HEK293 (cell line): Measurements from ENCODE around the gene FBXO28.

Source experiments
- CTCF ChIA-PET: fragments of 350-600 bp; formaldehyde crosslinking; extraction: SDS; loops from one replicate; lab custom pipeline; 2021; ENCODE audit warnings: antibody characterized with exemption; lab: Yijun Ruan, JAX
- POLR2A ChIA-PET: fragments of 300-600 bp; formaldehyde crosslinking; extraction: SDS; loops from one replicate; lab custom pipeline; 2020; ENCODE audit warnings: antibody characterized with exemption, inconsistent platforms; lab: Yijun Ruan, JAX
- H3K27ac ChIP-seq: fragments of 200-500 bp; sonication (Bioruptor generic); 2 replicates; pipeline ENCODE4 v1.5.1; 2014; ENCODE audit warnings: low read depth, low read length, control low read depth, inconsistent platforms; ENCODE audit errors: extremely low read depth
- H3K36me3 ChIP-seq, 2 experiments: fragments of 200-500 bp in 1 of 2; sonication (Bioruptor generic) in 1 of 2; 1 replicate in 1 of 2; 2 replicates in 1 of 2; pipeline ENCODE4 v1.5.1; 2014 to 2017; ENCODE audit warnings: inconsistent platforms in 2 of 2, low read length in 2 of 2; ENCODE audit not compliant: control insufficient read depth in 2 of 2, insufficient read depth in 1 of 2
- H3K4me1 ChIP-seq: fragments of 200-500 bp; sonication (Bioruptor generic); 2 replicates; pipeline ENCODE4 v1.5.1; 2014; ENCODE audit warnings: mild to moderate bottlenecking, low read length, inconsistent platforms; ENCODE audit not compliant: control insufficient read depth, insufficient read depth
- H3K4me3 ChIP-seq: 2 replicates; pipeline ENCODE4 v1.5.1; 2011; ENCODE audit warnings: low read depth, mild to moderate bottlenecking, control low read depth, low read length, moderate library complexity
- H3K9me3 ChIP-seq: fragments of 200-500 bp; sonication (Bioruptor generic); 2 replicates; pipeline ENCODE4 v1.5.1; 2014; ENCODE audit warnings: low read depth, low read length, inconsistent platforms; ENCODE audit not compliant: control insufficient read depth, insufficient read depth
- GLI4 ChIP-seq: fragments of 450-650 bp; formaldehyde crosslinking; IDR thresholded peaks from 2 replicates; pipeline ENCODE4 v1.5.1; 2016; ENCODE audit warnings: missing biosample characterization, missing genetic modification characterization
- HOXA7 ChIP-seq: sonication (generic); formaldehyde crosslinking; IDR thresholded peaks from 2 replicates; pipeline ENCODE4 v1.8.1; 2022; ENCODE audit warnings: missing genetic modification reagents, borderline replicate concordance
- KLF7 ChIP-seq: fragments of 450-650 bp; formaldehyde crosslinking; IDR thresholded peaks from 2 replicates; pipeline ENCODE4 v1.5.1; 2016; ENCODE audit warnings: missing biosample characterization, missing genetic modification characterization, borderline replicate concordance
- KLF8 ChIP-seq: fragments of 450-650 bp; formaldehyde crosslinking; IDR thresholded peaks from 2 replicates; pipeline ENCODE4 v1.5.1; 2016; ENCODE audit warnings: missing biosample characterization, missing genetic modification characterization
- PATZ1 ChIP-seq: fragments of 450-650 bp; formaldehyde crosslinking; IDR thresholded peaks from 2 replicates; pipeline ENCODE4 v1.5.1; 2016; ENCODE audit warnings: missing biosample characterization, missing genetic modification characterization
- SP3 ChIP-seq: fragments of 450-650 bp; formaldehyde crosslinking; IDR thresholded peaks from 2 replicates; pipeline ENCODE4 v1.5.1; 2016; ENCODE audit warnings: missing biosample characterization, missing genetic modification characterization
- ZBTB1 ChIP-seq: fragments of 450-650 bp; formaldehyde crosslinking; IDR thresholded peaks from 2 replicates; pipeline ENCODE4 v1.5.1; 2016; ENCODE audit warnings: missing biosample characterization, missing genetic modification characterization
- ZIC2 ChIP-seq: fragments of 450-650 bp; formaldehyde crosslinking; IDR thresholded peaks from 2 replicates; pipeline ENCODE4 v1.5.1; 2016; ENCODE audit warnings: missing biosample characterization, missing genetic modification characterization
- ZNF112 ChIP-seq: fragments of 450-650 bp; formaldehyde crosslinking; IDR thresholded peaks from 2 replicates; pipeline ENCODE4 v1.5.0; 2017; ENCODE audit warnings: missing biosample characterization, missing genetic modification characterization
- ZNF133 ChIP-seq: fragments of 450-650 bp; formaldehyde crosslinking; IDR thresholded peaks from 2 replicates; pipeline ENCODE4 v1.5.1; 2016; ENCODE audit warnings: missing biosample characterization, missing genetic modification characterization
- ZNF174 ChIP-seq: fragments of 450-650 bp; formaldehyde crosslinking; IDR thresholded peaks from 2 replicates; pipeline ENCODE4 v1.5.0; 2017; ENCODE audit warnings: missing biosample characterization, mild to moderate bottlenecking, missing genetic modification characterization
- ZNF184 ChIP-seq: fragments of 450-650 bp; IDR thresholded peaks from 2 replicates; pipeline ENCODE4 v1.5.1; 2018; ENCODE audit warnings: missing biosample characterization, mild to moderate bottlenecking, missing genetic modification characterization
- ZNF214 ChIP-seq: fragments of 450-650 bp; formaldehyde crosslinking; IDR thresholded peaks from 2 replicates; pipeline ENCODE4 v1.5.1; 2017; ENCODE audit warnings: missing biosample characterization, mild to moderate bottlenecking, missing genetic modification characterization, borderline replicate concordance
- ZNF24 ChIP-seq: fragments of 450-650 bp; formaldehyde crosslinking; IDR thresholded peaks from 2 replicates; pipeline ENCODE4 v1.5.1; 2016; ENCODE audit warnings: missing biosample characterization, missing genetic modification characterization
- ZNF341 ChIP-seq: fragments of 450-650 bp; formaldehyde crosslinking; IDR thresholded peaks from 2 replicates; pipeline ENCODE4; 2016; ENCODE audit warnings: low read depth, missing biosample characterization, missing genetic modification characterization
- ZNF354C ChIP-seq: fragments of 450-650 bp; formaldehyde crosslinking; IDR thresholded peaks from 2 replicates; pipeline ENCODE4 v1.5.1; 2016; ENCODE audit warnings: missing biosample characterization, missing genetic modification characterization, low read depth, borderline replicate concordance
- ZNF510 ChIP-seq: fragments of 450-650 bp; formaldehyde crosslinking; IDR thresholded peaks from 2 replicates; pipeline ENCODE4 v1.5.1; 2018; ENCODE audit warnings: mild to moderate bottlenecking, missing genetic modification characterization, missing biosample characterization; ENCODE audit not compliant: insufficient replicate concordance
- ZNF544 ChIP-seq: fragments of 450-650 bp; formaldehyde crosslinking; IDR thresholded peaks from 2 replicates; pipeline ENCODE4 v1.5.0; 2017; ENCODE audit warnings: missing biosample characterization, missing genetic modification characterization
- ZNF548 ChIP-seq: fragments of 450-650 bp; formaldehyde crosslinking; IDR thresholded peaks from 2 replicates; pipeline ENCODE4 v1.5.1; 2016; ENCODE audit warnings: missing biosample characterization, missing genetic modification characterization
- ZNF560 ChIP-seq: fragments of 450-650 bp; formaldehyde crosslinking; IDR thresholded peaks from 2 replicates; pipeline ENCODE4 v1.5.1; 2017; ENCODE audit warnings: missing biosample characterization, missing genetic modification characterization, borderline replicate concordance
- ZNF561 ChIP-seq: fragments of 450-650 bp; IDR thresholded peaks from 2 replicates; pipeline ENCODE4 v1.5.1; 2018; ENCODE audit warnings: missing biosample characterization, missing genetic modification characterization, borderline replicate concordance
- ZNF621 ChIP-seq: fragments of 450-650 bp; formaldehyde crosslinking; IDR thresholded peaks from 2 replicates; pipeline ENCODE4 v1.5.1; 2017; ENCODE audit warnings: missing biosample characterization, missing genetic modification characterization
- ZNF664 ChIP-seq: fragments of 450-650 bp; formaldehyde crosslinking; IDR thresholded peaks from 2 replicates; pipeline ENCODE4 v1.5.1; 2016; ENCODE audit warnings: missing biosample characterization, missing genetic modification characterization
- ZNF677 ChIP-seq: fragments of 450-650 bp; IDR thresholded peaks from 2 replicates; pipeline ENCODE4 v1.5.0; 2018; ENCODE audit warnings: missing biosample characterization, mild to moderate bottlenecking, missing genetic modification characterization, moderate library complexity
- ZNF747 ChIP-seq: fragments of 450-650 bp; formaldehyde crosslinking; IDR thresholded peaks from 2 replicates; pipeline ENCODE4 v1.5.1; 2016; ENCODE audit warnings: missing biosample characterization, missing genetic modification characterization
- ZNF768 ChIP-seq: fragments of 450-650 bp; formaldehyde crosslinking; IDR thresholded peaks from 2 replicates; pipeline ENCODE4 v1.5.1; 2018; ENCODE audit warnings: missing biosample characterization, mild to moderate bottlenecking, missing genetic modification characterization
- ZNF785 ChIP-seq: fragments of 450-650 bp; formaldehyde crosslinking; IDR thresholded peaks from 2 replicates; pipeline ENCODE4 v1.5.1; 2016; ENCODE audit warnings: missing biosample characterization, missing genetic modification characterization
- ZNF792 ChIP-seq: fragments of 450-650 bp; formaldehyde crosslinking; IDR thresholded peaks from 2 replicates; pipeline ENCODE4 v1.5.1; 2016; ENCODE audit warnings: missing biosample characterization, missing genetic modification characterization
- TF ChIP-seq, protein P1 (sequence below): fragments of 450-650 bp; formaldehyde crosslinking; conservative IDR thresholded peaks from 2 replicates; pipeline ENCODE4 v1.5.1; 2016; ENCODE audit warnings: low read depth, missing biosample characterization, missing genetic modification characterization
- TF ChIP-seq, protein P2 (sequence below): fragments of 450-650 bp; formaldehyde crosslinking; optimal IDR thresholded peaks from 2 replicates; pipeline ENCODE3; 2016; ENCODE audit warnings: missing biosample characterization, mild to moderate bottlenecking, missing genetic modification characterization
- TF ChIP-seq, protein P3 (sequence below): fragments of 450-650 bp; formaldehyde crosslinking; IDR thresholded peaks from 2 replicates; pipeline ENCODE4 v1.5.1; 2016; ENCODE audit warnings: missing biosample characterization, missing genetic modification characterization, borderline replicate concordance

Gene FBXO28

DNA sequence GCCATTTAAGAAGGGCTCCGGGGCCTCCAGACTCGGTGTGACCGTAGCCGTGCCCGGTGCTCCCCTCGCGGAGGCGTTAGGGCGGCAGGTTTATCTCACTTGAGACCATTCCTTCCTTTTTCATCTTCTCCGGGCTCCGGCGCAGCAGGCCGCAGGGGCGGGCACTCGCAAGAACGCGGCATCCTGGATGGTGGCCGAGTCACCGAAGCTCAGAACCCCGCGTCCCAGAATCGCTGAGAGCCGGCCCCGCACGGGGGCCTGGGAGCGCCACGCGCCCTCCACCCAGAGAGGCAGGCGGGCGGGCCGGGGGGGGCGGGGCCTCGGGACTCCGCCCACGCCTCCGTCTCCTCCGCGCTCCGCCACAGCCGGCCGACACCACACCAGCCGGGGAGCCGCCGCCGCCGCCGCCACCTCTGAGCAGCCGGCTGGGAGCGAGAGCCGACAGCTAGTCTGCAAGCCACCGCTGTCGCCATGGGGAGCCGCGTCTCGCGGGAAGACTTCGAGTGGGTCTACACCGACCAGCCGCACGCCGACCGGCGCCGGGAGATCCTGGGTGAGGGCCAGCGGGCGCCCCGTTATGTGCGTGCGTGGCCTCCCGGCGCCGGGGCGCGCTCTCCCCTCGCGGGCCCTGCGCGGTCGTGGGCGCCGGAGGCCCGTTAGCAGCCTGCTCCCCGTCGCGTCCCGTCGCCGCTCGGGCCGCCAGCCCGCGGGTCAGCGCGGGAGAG lies 69.1 kb downstream of the FBXO28 start, which contains the start of gene DEGS1:
DEGS1 (plus strand) TSS at position 375 of the 725 bp plus-strand sequence; CDS start at position 472, 97 bp downstream.
- Histone ChIP-seq H3K4me1 (peaks cover 3% of the 10 kb centered on the region; the same call in 1 of the 2 replicates), H3K9me3 (no peaks in the 10 kb centered on the region), H3K36me3 (peaks cover 25 to 32% of the 10 kb centered on the region in 2 experiments), H3K27ac (peak within 1 kb of the TSS; percentile 99), H3K4me3 (peak within 1 kb of the TSS; percentile 72)
- CTCF ChIA-PET, result interaction anchor here (0.7 to 1.1 kb wide), 6 partner anchors 10 to 151 kb away, joined by 3 to 6 read pairs (median 4); no protein-coding TSS in a partner anchor
- POLR2A ChIA-PET, result interaction anchor here (0.5 to 4.0 kb wide), 33 partner anchors 10 to 370 kb away, joined by 3 to 40 read pairs (median 4); partner anchors contain the start of genes CNIH4 and NVL
- TF ChIP-seq KLF8 (peak; percentile 90), ZNF560 (0 out of 2 replicates have a peak, but pooled peaks have one; percentile 55), ZNF184 (tag by site-specific recombination) (0 out of 2 replicates have a peak, but pooled peaks have one; percentile 56), GLI4 (tag by site-specific recombination) (no peak), ZNF792 (tag by site-specific recombination) (no peak), ZNF548 (tag by site-specific recombination) (no peak), HOXA7 (CRISPR knock-in tag) (no peak), ZNF544 (tag by site-specific recombination) (no peak), ZNF354C (tag by site-specific recombination) (no peak), ZNF112 (tag by site-specific recombination) (no peak), ZIC2 (peak; percentile 54), ZNF174 (tag by site-specific recombination) (no peak), ZNF510 (tag by site-specific recombination) (no peak), ZNF785 (no peak), KLF7 (tag by site-specific recombination) (no peak), ZNF621 (tag by site-specific recombination) (no peak), ZNF768 (tag by site-specific recombination) (no peak), ZNF561 (tag by site-specific recombination) (peak; percentile 64; the same call in 1 of the 2 replicates), ZNF664 (tag by site-specific recombination) (no peak), ZNF747 (tag by site-specific recombination) (no peak), ZNF133 (tag by site-specific recombination) (no peak), SP3 (tag by site-specific recombination) (peak; percentile 78), ZBTB1 (no peak), ZNF677 (tag by site-specific recombination) (0 out of 2 replicates have a peak, but pooled peaks have one; percentile 46), PATZ1 (tag by site-specific recombination) (peak; percentile 98), ZNF24 (peak; percentile 83; the same call in 1 of the 2 replicates), ZNF214 (tag by site-specific recombination) (no peak), ZNF341 (tag by site-specific recombination) (peak; percentile 81)
- TF ChIP-seq, protein P1, sequence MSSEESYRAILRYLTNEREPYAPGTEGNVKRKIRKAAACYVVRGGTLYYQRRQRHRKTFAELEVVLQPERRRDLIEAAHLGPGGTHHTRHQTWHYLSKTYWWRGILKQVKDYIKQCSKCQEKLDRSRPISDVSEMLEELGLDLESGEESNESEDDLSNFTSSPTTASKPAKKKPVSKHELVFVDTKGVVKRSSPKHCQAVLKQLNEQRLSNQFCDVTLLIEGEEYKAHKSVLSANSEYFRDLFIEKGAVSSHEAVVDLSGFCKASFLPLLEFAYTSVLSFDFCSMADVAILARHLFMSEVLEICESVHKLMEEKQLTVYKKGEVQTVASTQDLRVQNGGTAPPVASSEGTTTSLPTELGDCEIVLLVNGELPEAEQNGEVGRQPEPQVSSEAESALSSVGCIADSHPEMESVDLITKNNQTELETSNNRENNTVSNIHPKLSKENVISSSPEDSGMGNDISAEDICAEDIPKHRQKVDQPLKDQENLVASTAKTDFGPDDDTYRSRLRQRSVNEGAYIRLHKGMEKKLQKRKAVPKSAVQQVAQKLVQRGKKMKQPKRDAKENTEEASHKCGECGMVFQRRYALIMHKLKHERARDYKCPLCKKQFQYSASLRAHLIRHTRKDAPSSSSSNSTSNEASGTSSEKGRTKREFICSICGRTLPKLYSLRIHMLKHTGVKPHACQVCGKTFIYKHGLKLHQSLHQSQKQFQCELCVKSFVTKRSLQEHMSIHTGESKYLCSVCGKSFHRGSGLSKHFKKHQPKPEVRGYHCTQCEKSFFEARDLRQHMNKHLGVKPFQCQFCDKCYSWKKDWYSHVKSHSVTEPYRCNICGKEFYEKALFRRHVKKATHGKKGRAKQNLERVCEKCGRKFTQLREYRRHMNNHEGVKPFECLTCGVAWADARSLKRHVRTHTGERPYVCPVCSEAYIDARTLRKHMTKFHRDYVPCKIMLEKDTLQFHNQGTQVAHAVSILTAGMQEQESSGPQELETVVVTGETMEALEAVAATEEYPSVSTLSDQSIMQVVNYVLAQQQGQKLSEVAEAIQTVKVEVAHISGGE (tag by site-specific recombination), result no peak; the same call in 1 of the 2 replicates
- TF ChIP-seq, protein P2, sequence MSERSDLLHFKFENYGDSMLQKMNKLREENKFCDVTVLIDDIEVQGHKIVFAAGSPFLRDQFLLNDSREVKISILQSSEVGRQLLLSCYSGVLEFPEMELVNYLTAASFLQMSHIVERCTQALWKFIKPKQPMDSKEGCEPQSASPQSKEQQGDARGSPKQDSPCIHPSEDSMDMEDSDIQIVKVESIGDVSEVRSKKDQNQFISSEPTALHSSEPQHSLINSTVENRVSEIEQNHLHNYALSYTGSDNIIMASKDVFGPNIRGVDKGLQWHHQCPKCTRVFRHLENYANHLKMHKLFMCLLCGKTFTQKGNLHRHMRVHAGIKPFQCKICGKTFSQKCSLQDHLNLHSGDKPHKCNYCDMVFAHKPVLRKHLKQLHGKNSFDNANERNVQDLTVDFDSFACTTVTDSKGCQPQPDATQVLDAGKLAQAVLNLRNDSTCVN (tag by site-specific recombination), result peak; percentile 93
- TF ChIP-seq, protein P3, sequence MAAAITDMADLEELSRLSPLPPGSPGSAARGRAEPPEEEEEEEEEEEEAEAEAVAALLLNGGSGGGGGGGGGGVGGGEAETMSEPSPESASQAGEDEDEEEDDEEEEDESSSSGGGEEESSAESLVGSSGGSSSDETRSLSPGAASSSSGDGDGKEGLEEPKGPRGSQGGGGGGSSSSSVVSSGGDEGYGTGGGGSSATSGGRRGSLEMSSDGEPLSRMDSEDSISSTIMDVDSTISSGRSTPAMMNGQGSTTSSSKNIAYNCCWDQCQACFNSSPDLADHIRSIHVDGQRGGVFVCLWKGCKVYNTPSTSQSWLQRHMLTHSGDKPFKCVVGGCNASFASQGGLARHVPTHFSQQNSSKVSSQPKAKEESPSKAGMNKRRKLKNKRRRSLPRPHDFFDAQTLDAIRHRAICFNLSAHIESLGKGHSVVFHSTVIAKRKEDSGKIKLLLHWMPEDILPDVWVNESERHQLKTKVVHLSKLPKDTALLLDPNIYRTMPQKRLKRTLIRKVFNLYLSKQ, result no peak
